IMR-90 (cell line): ENCODE results near the gene P2RY14. TPM values are rescaled to one million over a fixed set of nuclear protein-coding genes. Genes with fewer than 3 reads are reported as not detected.
A peak's percentile ranks its signal among the peaks of the same experiment; 100 is the strongest.

Experiments
- ATAC-seq: fragments of 200-7000 bp; cut with Tn5 transposase; 2 replicates; pipeline ENCODE4 v1.9.1; 2020; ENCODE audit warnings: low read depth, mild to moderate bottlenecking, moderate library complexity
- BruUV-seq: library from RNA; stranded (reverse); fragments of 400-500 nt; replicated peaks from 2 replicates; lab custom pipeline; 2021; lab: Mats Ljungman, UMichigan
- CTCF ChIA-PET: fragments of 300-600 bp; formaldehyde crosslinking; extraction: SDS; loops from one replicate; lab custom pipeline; 2021; ENCODE audit warnings: antibody characterized with exemption; lab: Yijun Ruan, JAX
- POLR2A ChIA-PET: fragments of 300-600 bp; sonication (Branson Sonifier 250); formaldehyde crosslinking; loops from one replicate; lab custom pipeline; 2022; ENCODE audit warnings: antibody characterized with exemption; ENCODE audit not compliant: unreplicated experiment; lab: Charles Lee
- DNase-seq: peaks from one replicate; pipeline ENCODE4 v3.0.0; 2013
- H2AFZ ChIP-seq: replicated peaks from 2 replicates; pipeline ENCODE3; 2013; ENCODE audit warnings: low read length, mild to moderate bottlenecking; ENCODE audit not compliant: poor library complexity
- H2AK5ac ChIP-seq: 2 replicates; pipeline ENCODE4 v1.6.1; 2013; ENCODE audit warnings: low read depth, low read length, inconsistent platforms
- H2AK9ac ChIP-seq: replicated peaks from 2 replicates; pipeline ENCODE3; 2013; ENCODE audit warnings: mild to moderate bottlenecking, low read depth, low read length, moderate library complexity; ENCODE audit not compliant: poor library complexity
- H2BK120ac ChIP-seq: 2 replicates; pipeline ENCODE4 v1.6.1; 2013; ENCODE audit warnings: low read depth, low read length, inconsistent platforms
- H2BK15ac ChIP-seq: 3 replicates; pipeline ENCODE4 v1.6.1; 2013; ENCODE audit warnings: low read depth, low read length, inconsistent platforms
- H2BK20ac ChIP-seq: 2 replicates; pipeline ENCODE4 v1.6.1; 2013; ENCODE audit warnings: low read depth, mild to moderate bottlenecking, inconsistent platforms, low read length, moderate library complexity
- H2BK5ac ChIP-seq: 2 replicates; pipeline ENCODE4 v1.6.1; 2013; ENCODE audit warnings: mild to moderate bottlenecking, low read depth, low read length, inconsistent platforms; ENCODE audit not compliant: poor library complexity, severe bottlenecking
- H3K14ac ChIP-seq: replicated peaks from 2 replicates; pipeline ENCODE4 v1.6.1; 2013; ENCODE audit warnings: low read depth, low read length, inconsistent platforms
- H3K18ac ChIP-seq: 2 replicates; pipeline ENCODE4 v1.6.1; 2013; ENCODE audit warnings: low read depth, low read length, control low read depth
- H3K23ac ChIP-seq: 2 replicates; pipeline ENCODE4 v1.6.1; 2013; ENCODE audit warnings: low read depth, low read length, inconsistent platforms
- H3K27ac ChIP-seq: 2 replicates; pipeline ENCODE4 v1.5.1; 2013; ENCODE audit warnings: mild to moderate bottlenecking, control low read depth, low read length; ENCODE audit not compliant: insufficient read depth
- H3K27me3 ChIP-seq: 2 replicates; pipeline ENCODE4 v1.6.1; 2013; ENCODE audit warnings: low read length; ENCODE audit not compliant: control insufficient read depth, insufficient read depth
- H3K36me3 ChIP-seq: 2 replicates; pipeline ENCODE4 v1.6.1; 2013; ENCODE audit warnings: low read length, mixed read lengths; ENCODE audit not compliant: control insufficient read depth, insufficient read depth
- H3K4ac ChIP-seq: 2 replicates; pipeline ENCODE4 v1.6.1; 2013; ENCODE audit warnings: low read depth, low read length, inconsistent platforms
- H3K4me1 ChIP-seq: 2 replicates; pipeline ENCODE4 v1.6.1; 2013; ENCODE audit warnings: low read length, mixed read lengths; ENCODE audit not compliant: control insufficient read depth, insufficient read depth
- H3K4me2 ChIP-seq: 2 replicates; pipeline ENCODE4 v1.6.1; 2013; ENCODE audit warnings: low read depth, mild to moderate bottlenecking, control low read depth, low read length, moderate library complexity
- H3K4me3 ChIP-seq: 2 replicates; pipeline ENCODE4 v1.5.1; 2013; ENCODE audit warnings: low read depth, mild to moderate bottlenecking, control low read depth, low read length, moderate library complexity; ENCODE audit not compliant: insufficient read depth
- H3K56ac ChIP-seq: 2 replicates; pipeline ENCODE4 v1.6.1; 2013; ENCODE audit warnings: low read length, inconsistent platforms; ENCODE audit not compliant: insufficient read depth; ENCODE audit errors: extremely low read depth
- H3K79me1 ChIP-seq, 2 experiments: 2 replicates each; pipeline ENCODE4 v1.6.1; 2013; ENCODE audit warnings: low read length in 2 of 2, inconsistent platforms in 1 of 2, low read depth in 1 of 2
- H3K9ac ChIP-seq: 2 replicates; pipeline ENCODE4 v1.6.1; 2013; ENCODE audit warnings: low read depth, low read length, control low read depth
- H3K9me1 ChIP-seq: 2 replicates; pipeline ENCODE4 v1.6.1; 2013; ENCODE audit warnings: low read length, inconsistent platforms; ENCODE audit not compliant: insufficient read depth
- H3K9me3 ChIP-seq: 2 replicates; pipeline ENCODE4 v1.6.1; 2013; ENCODE audit warnings: low read length; ENCODE audit not compliant: control insufficient read depth, insufficient read depth
- H4K20me1 ChIP-seq: 2 replicates; pipeline ENCODE4 v1.6.1; 2013; ENCODE audit warnings: low read length, inconsistent platforms; ENCODE audit not compliant: insufficient read depth
- H4K5ac ChIP-seq: 2 replicates; pipeline ENCODE4 v1.6.1; 2013; ENCODE audit warnings: mild to moderate bottlenecking, low read depth, low read length, control low read depth
- H4K8ac ChIP-seq, 2 experiments: 2 replicates each; pipeline ENCODE4 v1.6.1; 2013; ENCODE audit warnings: low read depth in 2 of 2, low read length in 2 of 2, control low read depth in 1 of 2, inconsistent platforms in 1 of 2
- H4K91ac ChIP-seq: 2 replicates; pipeline ENCODE4 v1.6.1; 2013; ENCODE audit warnings: low read depth, low read length, inconsistent platforms; ENCODE audit not compliant: insufficient read depth
- BHLHE40 ChIP-seq: fragments of 150-350 bp; IDR thresholded peaks from 2 replicates; pipeline ENCODE4 v1.6.1; 2016; ENCODE audit warnings: mild to moderate bottlenecking, low read depth, low read length
- CEBPB ChIP-seq: IDR thresholded peaks from 2 replicates; pipeline ENCODE4 v1.6.1; 2012; ENCODE audit warnings: low read depth, low read length, improper control_type of control experiment
- FOS ChIP-seq: fragments of 150-350 bp; IDR thresholded peaks from 2 replicates; pipeline ENCODE4 v1.6.1; 2016; ENCODE audit warnings: low read depth, low read length
- MAFK ChIP-seq: IDR thresholded peaks from 2 replicates; pipeline ENCODE4 v1.6.1; 2012; ENCODE audit warnings: low read depth, low read length, improper control_type of control experiment
- MAZ ChIP-seq: IDR thresholded peaks from 2 replicates; pipeline ENCODE4 v1.6.1; 2012; ENCODE audit warnings: low read depth, mild to moderate bottlenecking, low read length, improper control_type of control experiment, moderate library complexity, borderline replicate concordance
- NFE2L2 ChIP-seq: fragments of 150-350 bp; IDR thresholded peaks from 2 replicates; pipeline ENCODE4 v1.6.1; 2016; ENCODE audit warnings: low read depth, mild to moderate bottlenecking, low read length
- POLR2A ChIP-seq: IDR thresholded peaks from 2 replicates; pipeline ENCODE4 v1.6.1; 2012; ENCODE audit warnings: mild to moderate bottlenecking, low read depth, low read length
- RAD21 ChIP-seq: IDR thresholded peaks from 2 replicates; pipeline ENCODE4 v1.6.1; 2012; ENCODE audit warnings: low read length, improper control_type of control experiment
- RCOR1 ChIP-seq: IDR thresholded peaks from 2 replicates; pipeline ENCODE4 v1.6.1; 2012; ENCODE audit warnings: mild to moderate bottlenecking, low read length, improper control_type of control experiment; ENCODE audit not compliant: insufficient replicate concordance
- RFX5 ChIP-seq: IDR thresholded peaks from 2 replicates; pipeline ENCODE4 v1.8.0; 2012; ENCODE audit warnings: low read depth, mild to moderate bottlenecking, low read length, moderate library complexity
- SMC3 ChIP-seq: fragments of 150-350 bp; IDR thresholded peaks from 2 replicates; pipeline ENCODE4 v1.6.1; 2016; ENCODE audit warnings: low read depth, mild to moderate bottlenecking, antibody characterized with exemption, low read length, moderate library complexity
- WGBS, 2 experiments: methylation state at CpG; one replicate each; pipeline versions ENCODE4 v1.1.5 to v1.1.7; 2013; ENCODE audit warnings: missing lambda C conversion rate in 2 of 2; ENCODE audit not compliant: insufficient read length in 1 of 2; ENCODE audit errors: extremely low coverage in 2 of 2; 5-methylcytosine and 5-hydroxymethylcytosine counted together
- dilution Hi-C: fragments of 300-500 bp; cut with HindIII; formaldehyde crosslinking; loops from one replicate; pipeline ENCODE4 v1.14.3; 2018; ENCODE audit warnings: low sequenced_read_pairs; ENCODE audit not compliant: unreplicated experiment
- in situ Hi-C: fragments of 300-500 bp; cut with MboI; formaldehyde crosslinking; loops from 3 replicates; pipeline ENCODE4 v1.14.3; 2019; ENCODE audit warnings: low sequenced_read_pairs, inconsistent platforms, mixed read lengths
- intact Hi-C: fragments of 100-400 bp; cut with micrococcal nuclease; formaldehyde crosslinking; loops from 2 replicates; pipeline ENCODE4 v1.10.0; 2022
- polyA plus RNA-seq, 3 experiments: library from polyadenylated mRNA; depleted of rRNA; stranded (reverse); fragments of >200 nt; gene quantifications; 2 replicates each; pipeline ENCODE4 v1.2.3, GENCODE V29; 2012; ENCODE audit warnings: low replicate concordance in 1 of 3
- total RNA-seq: library from RNA; depleted of rRNA; stranded (reverse); fragments of >200 nt; gene quantifications from 2 replicates; pipeline ENCODE4 v1.2.3, GENCODE V29; 2012
- TF ChIP-seq, protein P1 (sequence below): fragments of 150-350 bp; IDR thresholded peaks from 2 replicates; pipeline ENCODE4 v1.6.1; 2017; ENCODE audit warnings: mild to moderate bottlenecking, antibody characterized with exemption, low read length, low read depth
- TF ChIP-seq, protein P2 (sequence below): fragments of 150-350 bp; IDR thresholded peaks from 2 replicates; pipeline ENCODE4 v1.6.1; 2016; ENCODE audit warnings: low read depth, mild to moderate bottlenecking, low read length, moderate library complexity, borderline replicate concordance

Gene P2RY14
- total and polyA plus RNA-seq, 2 of the 4 experiments (the other 2 are of a cell fraction), result not detected

DNA sequence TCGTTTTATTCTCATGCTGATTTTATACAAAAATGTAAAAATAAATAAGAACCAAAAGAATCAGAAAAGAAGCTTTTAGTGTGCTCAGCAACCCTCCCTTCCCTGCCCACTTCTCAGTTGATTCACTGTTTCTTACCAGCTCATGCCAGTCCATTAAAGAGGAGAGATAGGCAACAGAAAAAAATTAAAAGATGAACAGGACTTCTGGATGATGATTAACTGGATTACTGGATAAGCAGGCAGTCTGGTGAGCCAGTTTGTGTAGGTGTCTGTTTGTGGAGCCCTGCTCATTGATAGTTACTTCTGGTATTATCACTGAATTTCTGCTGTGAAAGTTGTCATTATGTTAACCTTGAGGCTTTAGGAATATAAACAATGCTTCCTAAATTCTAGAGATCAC lies 60.2 kb downstream of the P2RY14 start:
- H2BK120ac ChIP-seq, result no peak overlapping the region

More for the DNA sequence above, 60.2 kb downstream of the P2RY14 start:
- no peak overlapping the region for H3K56ac ChIP-seq
- DNase-seq (no peak), ATAC-seq (no peak)
- no CpG with 5 or more reads among the region's 1 CpG for WGBS, 2 experiments
- no peak overlapping the region for H4K5ac ChIP-seq
- H2AFZ ChIP-seq, result no peak overlapping the region
- H3K36me3 ChIP-seq, result no peaks in the 10 kb centered on the region
- BruUV-seq, result no TSS peak
- H2AK5ac ChIP-seq, result no peak overlapping the region
- H3K9me3 ChIP-seq, result peaks cover 3% of the 10 kb centered on the region
- H3K9me1 ChIP-seq, result peaks cover 6% of the 10 kb centered on the region; the same call in 1 of the 2 replicates
- H2BK5ac ChIP-seq, result no peak overlapping the region
- ChIA-PET POLR2A (no interaction called here), CTCF (interaction anchor here (0.5 to 1.9 kb wide), 2 partner anchors 10 to 35 kb away, joined by 3 to 6 read pairs; no protein-coding TSS in a partner anchor)
- H3K14ac ChIP-seq, result no peak overlapping the region
- intact Hi-C loops (no loop called here), dilution Hi-C loops (no loop called here), in situ Hi-C loops (no loop called here)
- H3K79me1 ChIP-seq, result no peaks in the 10 kb centered on the region
- H4K20me1 ChIP-seq, result no peaks in the 10 kb centered on the region
- no peak overlapping the region for H2AK9ac ChIP-seq
- H4K91ac ChIP-seq, result no peak overlapping the region
- no peak overlapping the region for H2BK20ac ChIP-seq
- H3K4me2 ChIP-seq, result no peak overlapping the region
- H3K27me3 ChIP-seq, result no peaks in the 10 kb centered on the region
- H3K4ac ChIP-seq, result no peak overlapping the region
- no peak overlapping the region for H4K8ac ChIP-seq
- TF ChIP-seq RCOR1 (no peak), SMC3 (no peak), FOS (no peak), BHLHE40 (no peak), CEBPB (no peak), RFX5 (no peak), MAZ (no peak), MAFK (no peak), RAD21 (no peak), POLR2A (no peak), NFE2L2 (no peak)
- TF ChIP-seq, protein P1, sequence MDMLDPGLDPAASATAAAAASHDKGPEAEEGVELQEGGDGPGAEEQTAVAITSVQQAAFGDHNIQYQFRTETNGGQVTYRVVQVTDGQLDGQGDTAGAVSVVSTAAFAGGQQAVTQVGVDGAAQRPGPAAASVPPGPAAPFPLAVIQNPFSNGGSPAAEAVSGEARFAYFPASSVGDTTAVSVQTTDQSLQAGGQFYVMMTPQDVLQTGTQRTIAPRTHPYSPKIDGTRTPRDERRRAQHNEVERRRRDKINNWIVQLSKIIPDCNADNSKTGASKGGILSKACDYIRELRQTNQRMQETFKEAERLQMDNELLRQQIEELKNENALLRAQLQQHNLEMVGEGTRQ, result no peak
- TF ChIP-seq, protein P2, sequence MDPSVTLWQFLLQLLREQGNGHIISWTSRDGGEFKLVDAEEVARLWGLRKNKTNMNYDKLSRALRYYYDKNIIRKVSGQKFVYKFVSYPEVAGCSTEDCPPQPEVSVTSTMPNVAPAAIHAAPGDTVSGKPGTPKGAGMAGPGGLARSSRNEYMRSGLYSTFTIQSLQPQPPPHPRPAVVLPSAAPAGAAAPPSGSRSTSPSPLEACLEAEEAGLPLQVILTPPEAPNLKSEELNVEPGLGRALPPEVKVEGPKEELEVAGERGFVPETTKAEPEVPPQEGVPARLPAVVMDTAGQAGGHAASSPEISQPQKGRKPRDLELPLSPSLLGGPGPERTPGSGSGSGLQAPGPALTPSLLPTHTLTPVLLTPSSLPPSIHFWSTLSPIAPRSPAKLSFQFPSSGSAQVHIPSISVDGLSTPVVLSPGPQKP, result no peak
- no peak overlapping the region for H2BK15ac ChIP-seq
- H3K4me3 ChIP-seq, result no peak overlapping the region
- peaks cover 5% of the 10 kb centered on the region; the same call in 1 of the 2 replicates for H3K4me1 ChIP-seq
- no peak overlapping the region for H3K27ac ChIP-seq
- H3K9ac ChIP-seq, result no peak overlapping the region
- peak overlapping the region; percentile 16; the same call in 1 of the 2 replicates for H3K18ac ChIP-seq
- H3K23ac ChIP-seq, result no peak overlapping the region
